ENCODE data around the gene ARHGAP15.

The ARHGAP15 gene

DNA sequence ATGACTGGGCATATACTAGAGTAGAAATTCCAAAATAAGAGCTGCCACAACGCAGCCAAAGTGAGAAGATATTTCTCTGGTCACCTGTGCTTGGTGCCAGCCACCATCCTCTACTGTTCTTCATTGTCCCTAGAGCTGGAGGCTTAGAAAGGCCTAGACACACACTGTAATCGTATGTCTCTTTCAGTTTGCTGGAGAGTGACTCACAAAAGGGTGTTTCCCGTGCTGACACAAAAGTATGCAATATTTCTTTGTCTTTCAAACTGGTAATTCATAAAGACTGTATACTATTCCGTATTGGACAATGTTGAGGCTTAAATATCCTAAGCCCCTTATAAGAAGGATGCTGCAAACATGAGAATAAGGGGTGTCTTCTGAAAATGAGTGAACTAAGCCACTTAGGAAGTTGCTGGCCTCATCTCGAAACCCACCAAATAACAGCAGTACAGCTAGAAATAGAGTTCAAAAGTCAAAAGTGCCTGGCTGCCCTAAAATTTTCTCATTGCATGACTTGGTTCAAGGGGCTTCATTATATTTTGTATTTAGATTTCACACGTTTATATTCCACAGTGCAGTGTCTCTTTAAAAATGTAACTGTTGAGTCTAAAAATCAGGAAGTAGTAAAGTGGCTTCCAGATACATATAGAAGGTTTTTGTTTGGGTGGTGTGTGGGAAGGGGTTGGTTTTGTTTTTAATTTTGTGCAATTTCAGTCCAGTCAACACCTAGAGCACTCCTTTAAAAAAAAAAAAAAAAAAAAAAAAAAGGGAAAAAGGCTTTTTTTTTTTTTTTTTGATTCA, 601.1 kb downstream of the ARHGAP15 start:
- H3K4me3 ChIP-seq (ENCODE audit: low read length) = no peak overlapping the region
- TF ChIP-seq, protein P1, sequence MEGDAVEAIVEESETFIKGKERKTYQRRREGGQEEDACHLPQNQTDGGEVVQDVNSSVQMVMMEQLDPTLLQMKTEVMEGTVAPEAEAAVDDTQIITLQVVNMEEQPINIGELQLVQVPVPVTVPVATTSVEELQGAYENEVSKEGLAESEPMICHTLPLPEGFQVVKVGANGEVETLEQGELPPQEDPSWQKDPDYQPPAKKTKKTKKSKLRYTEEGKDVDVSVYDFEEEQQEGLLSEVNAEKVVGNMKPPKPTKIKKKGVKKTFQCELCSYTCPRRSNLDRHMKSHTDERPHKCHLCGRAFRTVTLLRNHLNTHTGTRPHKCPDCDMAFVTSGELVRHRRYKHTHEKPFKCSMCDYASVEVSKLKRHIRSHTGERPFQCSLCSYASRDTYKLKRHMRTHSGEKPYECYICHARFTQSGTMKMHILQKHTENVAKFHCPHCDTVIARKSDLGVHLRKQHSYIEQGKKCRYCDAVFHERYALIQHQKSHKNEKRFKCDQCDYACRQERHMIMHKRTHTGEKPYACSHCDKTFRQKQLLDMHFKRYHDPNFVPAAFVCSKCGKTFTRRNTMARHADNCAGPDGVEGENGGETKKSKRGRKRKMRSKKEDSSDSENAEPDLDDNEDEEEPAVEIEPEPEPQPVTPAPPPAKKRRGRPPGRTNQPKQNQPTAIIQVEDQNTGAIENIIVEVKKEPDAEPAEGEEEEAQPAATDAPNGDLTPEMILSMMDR (conservative IDR thresholded peaks at IDR 0.05; ENCODE audit: low read depth, low read length) = no peak
- DNase-seq (ENCODE audit: low read depth) = no peak

DNA sequence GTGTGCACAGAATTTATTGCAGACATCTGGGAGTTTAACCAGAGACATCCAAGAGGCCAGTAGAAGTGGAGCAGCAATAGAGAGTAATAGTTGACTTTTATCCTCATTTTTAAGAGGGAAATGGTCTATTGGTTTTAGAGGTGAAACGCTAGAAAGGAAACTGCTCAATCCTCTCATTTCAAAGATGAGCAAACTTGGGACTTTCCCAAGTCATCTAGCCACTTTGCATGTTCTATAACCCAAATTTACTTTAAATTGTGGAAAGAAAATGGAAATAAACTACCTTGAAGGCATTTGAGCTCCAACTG, 601.7 kb downstream of the ARHGAP15 start:
- DNase-seq (ENCODE audit: low read depth) = no peak
- TF ChIP-seq, protein P1 (conservative IDR thresholded peaks at IDR 0.05; ENCODE audit: low read depth, low read length) = no peak
- no peak overlapping the region for H3K4me3 ChIP-seq (ENCODE audit: low read length)

DNA sequence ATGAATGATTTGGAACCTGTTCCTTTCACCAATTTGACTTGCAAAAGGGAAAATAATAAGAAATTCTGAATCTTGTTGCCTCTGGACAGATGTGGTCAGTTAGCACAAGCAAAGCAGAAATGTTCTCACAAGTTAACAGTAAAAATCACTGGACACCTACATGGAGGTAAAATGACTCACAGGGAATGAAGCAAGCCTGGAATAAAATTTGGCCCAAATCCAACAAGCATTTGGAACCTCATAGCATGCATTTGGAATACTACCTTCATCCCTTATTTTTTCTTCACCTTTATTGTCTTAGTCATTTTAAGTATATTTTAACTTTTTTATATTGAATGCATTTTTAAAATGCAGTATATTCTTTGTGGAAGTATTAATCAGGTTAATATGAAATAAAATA, 602.9 kb downstream of the ARHGAP15 start:
- TF ChIP-seq, protein P1 (conservative IDR thresholded peaks at IDR 0.05; ENCODE audit: low read depth, low read length) = no peak
- no peak for DNase-seq (ENCODE audit: low read depth)
- no peak overlapping the region for H3K4me3 ChIP-seq (ENCODE audit: low read length)

DNA sequence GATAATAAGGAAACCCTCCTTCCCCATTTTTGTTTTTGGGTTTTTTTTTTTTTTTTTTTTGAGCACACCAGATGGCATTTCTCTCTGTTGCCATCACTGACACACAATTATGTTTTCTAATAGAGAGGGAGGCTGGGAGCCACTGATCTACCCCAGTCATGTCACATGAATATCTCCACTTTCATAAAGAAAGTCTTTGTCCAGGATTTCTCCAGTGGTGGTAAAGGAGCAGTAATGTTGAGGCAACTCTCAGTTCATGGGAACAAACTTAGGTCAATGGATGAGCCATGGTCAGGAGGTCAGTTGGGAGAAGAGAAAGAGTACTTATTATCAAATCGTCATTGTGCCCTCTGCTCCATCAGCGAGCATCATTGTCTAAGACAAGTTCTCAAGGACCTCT, 603.7 kb downstream of the ARHGAP15 start:
- TF ChIP-seq, protein P1 (conservative IDR thresholded peaks at IDR 0.05; ENCODE audit: low read depth, low read length) = no peak
- no peak overlapping the region for H3K4me3 ChIP-seq (ENCODE audit: low read length)
- DNase-seq (ENCODE audit: low read depth) = no peak

DNA sequence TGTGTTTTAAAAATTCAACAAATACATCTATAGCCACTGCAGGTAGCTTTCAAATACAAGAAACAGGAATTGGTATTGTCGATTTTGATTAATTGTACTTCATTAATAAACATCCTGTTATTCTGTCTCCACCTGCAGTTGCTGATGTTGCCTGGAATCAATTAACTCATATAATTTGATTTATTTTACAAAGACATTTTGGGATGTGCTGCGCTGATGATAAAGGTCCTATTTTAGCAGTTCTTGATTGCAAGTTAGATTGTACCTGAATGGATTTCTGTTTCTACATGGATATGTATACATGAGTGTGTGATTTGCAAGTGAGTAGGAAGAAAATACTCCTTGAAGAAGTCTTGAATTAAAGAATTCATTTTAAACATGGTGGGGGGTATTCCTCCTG, 605.3 kb downstream of the ARHGAP15 start:
- H3K4me3 ChIP-seq (ENCODE audit: low read length) = no peak overlapping the region
- TF ChIP-seq, protein P1 (conservative IDR thresholded peaks at IDR 0.05; ENCODE audit: low read depth, low read length) = no peak
- no peak for DNase-seq (ENCODE audit: low read depth)

DNA sequence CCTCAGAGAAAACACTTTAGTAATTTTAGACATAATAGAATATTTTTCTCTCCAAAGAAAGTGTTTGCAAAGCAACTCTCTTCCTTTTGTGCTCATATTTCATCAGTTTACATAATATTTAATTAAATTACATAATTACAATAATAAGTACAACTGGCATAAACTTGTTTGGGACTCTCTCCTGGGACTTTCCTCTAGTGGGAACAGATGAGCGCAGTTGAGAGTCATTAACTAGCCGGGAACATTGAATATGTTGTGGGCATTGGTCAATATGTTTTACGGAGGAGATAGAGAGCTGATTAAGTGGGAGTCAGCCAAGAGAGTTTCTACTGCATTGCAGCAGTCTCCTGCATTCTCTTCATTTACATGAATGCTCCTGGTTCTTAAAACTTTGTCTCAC, 607.7 kb downstream of the ARHGAP15 start:
- no peak for DNase-seq (ENCODE audit: low read depth)
- TF ChIP-seq, protein P1 (conservative IDR thresholded peaks at IDR 0.05; ENCODE audit: low read depth, low read length) = no peak
- no peak overlapping the region for H3K4me3 ChIP-seq (ENCODE audit: low read length)

DNA sequence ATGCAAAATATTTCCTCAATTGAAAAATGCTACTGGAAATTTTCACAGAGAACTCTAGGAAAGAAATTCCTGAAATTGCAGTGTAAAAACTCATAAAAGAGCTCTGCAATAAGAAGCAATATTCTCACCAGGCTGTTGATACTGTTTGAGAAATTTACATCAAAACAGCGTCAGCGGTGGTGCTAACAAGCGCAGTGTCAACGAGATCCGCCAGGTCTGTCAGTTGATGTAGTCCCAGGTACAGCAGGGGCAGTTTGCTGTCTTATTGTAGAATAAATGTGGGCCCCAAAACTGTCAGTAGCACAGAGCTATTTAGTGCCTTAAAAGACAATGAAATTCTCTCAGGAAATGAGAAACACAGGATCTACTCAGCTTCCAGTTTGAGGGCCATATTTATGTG, 611.2 kb downstream of the ARHGAP15 start:
- no peak for DNase-seq (ENCODE audit: low read depth)
- TF ChIP-seq, protein P1 (conservative IDR thresholded peaks at IDR 0.05; ENCODE audit: low read depth, low read length) = no peak
- H3K4me3 ChIP-seq (ENCODE audit: low read length) = no peak overlapping the region

Measured in retinal pigment epithelial cell (primary cell).